CD4-positive, alpha-beta T cell treated with Interleukin-15 for 4 hours (primary cell): ENCODE measurements around the gene CDCP2.
A peak's percentile ranks its signal among the peaks of the same experiment; 100 is the strongest.

Source experiments
- DNase-seq: peaks from one replicate; pipeline ENCODE4 v3.0.0-alpha.2; 2020; ENCODE audit warnings: low spot score

CDCP2 gene

GRCh38 chr1:54136963-54137533, 15.8 kb downstream of the CDCP2 start:
- no peak for DNase-seq

- DNase-seq: no peak
Measured at GRCh38 chr1:54136269-54136896, 16.4 kb downstream of the CDCP2 start.

- no peak for DNase-seq
Measured at GRCh38 chr1:54135436-54136120, 17.2 kb downstream of the CDCP2 start.

- no peak for DNase-seq
Measured at GRCh38 chr1:54134295-54134694, 18.5 kb downstream of the CDCP2 start.

GRCh38 chr1:54132495-54132894, 20.3 kb downstream of the CDCP2 start:
- DNase-seq: no peak

- DNase-seq: no peak
Measured at GRCh38 chr1:54131419-54131818, 21.4 kb downstream of the CDCP2 start.

- no peak for DNase-seq
Measured at GRCh38 chr1:54129858-54130257, 22.9 kb downstream of the CDCP2 start.

- no peak for DNase-seq
Measured at GRCh38 chr1:54127594-54128300, 25.1 kb downstream of the CDCP2 start.

- no peak for DNase-seq
Measured at GRCh38 chr1:54126271-54126815, 26.5 kb downstream of the CDCP2 start.

- no peak for DNase-seq
Measured at GRCh38 chr1:54125386-54126070, 27.3 kb downstream of the CDCP2 start.

- no peak for DNase-seq
Measured at GRCh38 chr1:54124906-54125305, 27.9 kb downstream of the CDCP2 start.

- no peak for DNase-seq
Measured at GRCh38 chr1:54124472-54124871, 28.3 kb downstream of the CDCP2 start.

- no peak for DNase-seq
Measured at GRCh38 chr1:54122992-54123391, 29.8 kb downstream of the CDCP2 start.

GRCh38 chr1:54122135-54122751, 30.6 kb downstream of the CDCP2 start:
- DNase-seq: no peak

- peak; percentile 52 for DNase-seq
Measured at GRCh38 chr1:54121482-54122134, 31.2 kb downstream of the CDCP2 start.

- DNase-seq: no peak
Measured at GRCh38 chr1:54120698-54121481, 31.9 kb downstream of the CDCP2 start.

- DNase-seq: no peak
Measured at GRCh38 chr1:54120018-54120697, 32.6 kb downstream of the CDCP2 start.

GRCh38 chr1:54118704-54119103, 34.1 kb downstream of the CDCP2 start:
- DNase-seq: no peak

GRCh38 chr1:54117815-54118563, 34.8 kb downstream of the CDCP2 start:
- no peak for DNase-seq
